ENCODE results near the gene RSPH1. TPM values are rescaled to one million over a fixed set of nuclear protein-coding genes. Genes with fewer than 3 reads are reported as not detected.

The RSPH1 gene
- total and polyA plus RNA-seq, 2 of the 4 experiments (the other 2 are of a cell fraction): not detected

- Histone ChIP-seq H3K18ac (ENCODE audit: low read depth, low read length) (no peak overlapping the region), H3K27me3 (ENCODE audit: control insufficient read depth, insufficient read depth, low read length) (peaks cover 23% of the 10 kb centered on the region), H4K91ac (ENCODE audit: insufficient read depth, low read depth, low read length) (no peak overlapping the region), H4K5ac (ENCODE audit: low read depth, low read length) (no peak overlapping the region), H2BK15ac (ENCODE audit: low read depth, low read length) (no peak overlapping the region), H2AK5ac (ENCODE audit: low read depth, low read length) (no peak overlapping the region), H3K4me1 (ENCODE audit: control insufficient read depth, insufficient read depth, low read length) (peaks cover 5% of the 10 kb centered on the region; the same call in 1 of the 2 replicates), H2BK120ac (ENCODE audit: low read depth, low read length) (no peak overlapping the region), H3K14ac (replicated peaks; ENCODE audit: low read depth, low read length) (no peak overlapping the region), H3K79me1 (ENCODE audit: low read depth in 1 of 2, low read length in 2 of 2) (no peaks in the 10 kb centered on the region), H3K36me3 (ENCODE audit: control insufficient read depth, insufficient read depth, low read length) (no peaks in the 10 kb centered on the region), H4K8ac (ENCODE audit: low read depth in 2 of 2, low read length in 2 of 2) (no peak overlapping the region), H4K20me1 (ENCODE audit: insufficient read depth, low read length) (no peaks in the 10 kb centered on the region; the same call in 1 of the 2 replicates), H3K4ac (ENCODE audit: low read depth, low read length) (no peak overlapping the region), H3K9me1 (ENCODE audit: insufficient read depth, low read length) (no peaks in the 10 kb centered on the region), H3K9ac (ENCODE audit: low read depth, low read length) (no peak overlapping the region), H3K4me2 (ENCODE audit: low read depth, low read length) (no peak overlapping the region; the same call in 1 of the 2 replicates), H2AK9ac (replicated peaks; ENCODE audit: low read depth, low read length, poor library complexity) (no peak overlapping the region), H3K23ac (ENCODE audit: low read depth, low read length) (no peak overlapping the region), H3K4me3 (ENCODE audit: insufficient read depth, low read depth, low read length) (no peak overlapping the region), H3K9me3 (ENCODE audit: control insufficient read depth, insufficient read depth, low read length) (no peaks in the 10 kb centered on the region), H3K56ac (ENCODE audit: extremely low read depth, insufficient read depth, low read length) (no peak overlapping the region), H2BK5ac (ENCODE audit: low read depth, low read length, poor library complexity, severe bottlenecking) (no peak overlapping the region), H2AFZ (replicated peaks; ENCODE audit: low read length, poor library complexity) (no peak overlapping the region), H2BK20ac (ENCODE audit: low read depth, low read length) (no peak overlapping the region), H3K27ac (ENCODE audit: insufficient read depth, low read length) (no peak overlapping the region)
- ChIA-PET CTCF (no interaction called here), POLR2A (ENCODE audit: unreplicated experiment) (no interaction called here)
- DNase-seq (no peak), ATAC-seq (ENCODE audit: low read depth) (no peak)
- BruUV-seq (replicated peaks): no TSS peak
- in situ Hi-C loops (cut with MboI; ENCODE audit: low sequenced_read_pairs) (no loop called here), dilution Hi-C loops (cut with HindIII; ENCODE audit: low sequenced_read_pairs, unreplicated experiment) (no loop called here), intact Hi-C loops (cut with micrococcal nuclease) (no loop called here)
- WGBS, 2 experiments (ENCODE audit: extremely low coverage in 2 of 2, insufficient read length in 1 of 2): no CpG with 5 or more reads among the region's 9 CpGs
- TF ChIP-seq RFX5 (IDR thresholded peaks at IDR 0.05; ENCODE audit: low read depth, low read length) (no peak), MAFK (IDR thresholded peaks at IDR 0.05; ENCODE audit: low read depth, low read length) (no peak), SMC3 (IDR thresholded peaks at IDR 0.05; ENCODE audit: low read depth, low read length) (no peak), CEBPB (IDR thresholded peaks at IDR 0.05; ENCODE audit: low read depth, low read length) (no peak), POLR2A (IDR thresholded peaks at IDR 0.05; ENCODE audit: low read depth, low read length) (no peak), RCOR1 (IDR thresholded peaks at IDR 0.05; ENCODE audit: insufficient replicate concordance, low read length) (no peak), FOS (IDR thresholded peaks at IDR 0.05; ENCODE audit: low read depth, low read length) (no peak), CTCF (conservative IDR thresholded peaks at IDR 0.05; ENCODE audit: low read depth, low read length) (no peak), CHD1 (IDR thresholded peaks at IDR 0.05; ENCODE audit: low read depth, low read length) (no peak), ELK1 (IDR thresholded peaks at IDR 0.05; ENCODE audit: borderline replicate concordance, low read depth, low read length) (no peak), MAZ (IDR thresholded peaks at IDR 0.05; ENCODE audit: borderline replicate concordance, low read depth, low read length) (no peak), USF2 (IDR thresholded peaks at IDR 0.05; ENCODE audit: low read depth, low read length) (no peak), NFE2L2 (IDR thresholded peaks at IDR 0.05; ENCODE audit: low read depth, low read length) (no peak), BHLHE40 (IDR thresholded peaks at IDR 0.05; ENCODE audit: low read depth, low read length) (no peak), MXI1 (IDR thresholded peaks at IDR 0.05; ENCODE audit: borderline replicate concordance, low read depth, low read length) (no peak), RAD21 (IDR thresholded peaks at IDR 0.05; ENCODE audit: low read length) (no peak)
Observed at GRCh38 chr21:42523941-42524340, 27.9 kb upstream of the RSPH1 start.

All from IMR-90 (cell line).